ENCODE results near the gene MGAT4B.

Gene MGAT4B

GRCh38 chr5:179806250-179807048, at the start of gene MGAT4B:
Gene MGAT4B, minus strand, starts transcription at chr5:179806866. Its CDS starts 283 bp downstream, at chr5:179806583.
- H3K27ac ChIP-seq: peak within 1 kb of the TSS; percentile 78
- peak within 1 kb of the TSS; percentile 61 for H3K4me3 ChIP-seq (ENCODE audit: low read depth, low read length)
- H3K9me3 ChIP-seq (ENCODE audit: severe bottlenecking): no peaks in the 10 kb centered on the region
- no peak for TF ChIP-seq CTCF (IDR thresholded peaks at IDR 0.05; ENCODE audit: low read depth, low read length)
- DNase-seq: peak; percentile 41
- H3K36me3 ChIP-seq: no peaks in the 10 kb centered on the region
- H3K27me3 ChIP-seq (ENCODE audit: insufficient read depth, low read depth, severe bottlenecking): no peaks in the 10 kb centered on the region

- no peak overlapping the region for H3K27ac ChIP-seq
- H3K9me3 ChIP-seq (ENCODE audit: severe bottlenecking): no peaks in the 10 kb centered on the region
- DNase-seq: no peak
- no peak for TF ChIP-seq CTCF (IDR thresholded peaks at IDR 0.05; ENCODE audit: low read depth, low read length)
- no peak overlapping the region for H3K4me3 ChIP-seq (ENCODE audit: low read depth, low read length)
- H3K36me3 ChIP-seq: no peaks in the 10 kb centered on the region
- no peaks in the 10 kb centered on the region for H3K27me3 ChIP-seq (ENCODE audit: insufficient read depth, low read depth, severe bottlenecking)
Observed at GRCh38 chr5:179854356-179854755, 47.7 kb upstream of the MGAT4B start.

DNA sequence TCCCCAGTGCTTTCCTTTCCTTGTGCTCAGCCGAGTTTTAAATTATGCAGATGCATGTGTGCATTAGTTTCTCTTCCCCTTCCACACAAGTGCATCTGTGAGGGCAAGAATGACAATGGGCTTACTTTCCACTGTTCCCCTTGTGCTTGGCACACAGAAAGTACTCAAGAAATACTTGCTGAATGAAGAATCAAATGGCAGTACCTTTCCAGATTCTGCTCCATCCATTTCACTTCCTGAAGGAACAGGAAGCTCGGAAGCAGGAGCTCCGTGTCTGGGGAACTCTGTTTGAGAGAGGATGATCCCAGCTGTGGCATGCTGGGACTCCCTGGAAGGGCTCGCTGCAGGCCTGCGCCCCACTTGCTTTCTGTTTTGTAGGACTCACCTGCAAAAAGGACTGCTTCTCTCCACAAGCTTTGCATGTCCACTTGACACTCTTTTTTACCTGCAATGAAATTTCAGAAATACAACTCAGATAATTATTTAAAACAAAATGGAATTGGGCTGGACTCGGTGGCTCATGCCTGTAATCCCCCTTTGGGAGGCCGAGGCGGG, 46.4 kb upstream of the MGAT4B start:
- no peak for DNase-seq
- no peaks in the 10 kb centered on the region for H3K27me3 ChIP-seq (ENCODE audit: insufficient read depth, low read depth, severe bottlenecking)
- no peak overlapping the region for H3K27ac ChIP-seq
- H3K9me3 ChIP-seq (ENCODE audit: severe bottlenecking): no peaks in the 10 kb centered on the region
- no peak overlapping the region for H3K4me3 ChIP-seq (ENCODE audit: low read depth, low read length)
- no peaks in the 10 kb centered on the region; the same call in 1 of the 2 replicates for H3K36me3 ChIP-seq
- TF ChIP-seq CTCF (IDR thresholded peaks at IDR 0.05; ENCODE audit: low read depth, low read length): no peak

GRCh38 chr5:179841621-179842020, 35.0 kb upstream of the MGAT4B start:
- H3K4me3 ChIP-seq (ENCODE audit: low read depth, low read length): no peak overlapping the region
- DNase-seq: no peak
- H3K9me3 ChIP-seq (ENCODE audit: severe bottlenecking): no peaks in the 10 kb centered on the region
- no peaks in the 10 kb centered on the region for H3K27me3 ChIP-seq (ENCODE audit: insufficient read depth, low read depth, severe bottlenecking)
- no peak overlapping the region for H3K27ac ChIP-seq
- H3K36me3 ChIP-seq: peaks cover 2% of the 10 kb centered on the region; the same call in 1 of the 2 replicates
- TF ChIP-seq CTCF (IDR thresholded peaks at IDR 0.05; ENCODE audit: low read depth, low read length): no peak

DNA sequence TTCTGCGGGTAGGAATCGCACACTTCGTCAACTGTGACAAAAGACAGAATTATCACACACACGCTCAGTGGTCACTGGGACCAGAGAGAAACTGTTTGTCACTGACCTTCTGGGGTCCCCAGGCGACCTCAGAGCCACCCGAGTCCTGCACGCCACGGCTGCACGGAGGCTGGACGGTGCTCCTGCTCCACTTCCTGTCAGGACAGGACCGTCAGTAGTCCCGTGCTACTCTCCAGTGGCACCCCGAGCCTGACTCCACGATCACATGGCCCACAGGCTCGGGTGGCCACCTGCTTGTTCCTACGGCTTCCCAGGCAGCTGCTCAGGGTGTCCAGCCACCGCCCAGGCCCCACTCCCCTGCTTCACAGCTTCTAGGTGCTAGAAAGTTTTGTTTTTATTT, 34.1 kb upstream of the MGAT4B start:
- H3K27ac ChIP-seq: no peak overlapping the region
- H3K36me3 ChIP-seq: peaks cover 4% of the 10 kb centered on the region; the same call in 1 of the 2 replicates
- H3K27me3 ChIP-seq (ENCODE audit: insufficient read depth, low read depth, severe bottlenecking): no peaks in the 10 kb centered on the region
- no peak overlapping the region for H3K4me3 ChIP-seq (ENCODE audit: low read depth, low read length)
- DNase-seq: no peak
- H3K9me3 ChIP-seq (ENCODE audit: severe bottlenecking): no peaks in the 10 kb centered on the region
- no peak for TF ChIP-seq CTCF (IDR thresholded peaks at IDR 0.05; ENCODE audit: low read depth, low read length)

Data from WERI-Rb-1 (cell line).